Activated CD4-positive, alpha-beta T cell treated with anti-CD3 and anti-CD28 coated beads, Interleukin-10, Interleukin-2, amounts not matched to agents 100 ng/mL and 50 ng/mL, durations not matched to agents 16 hours and 8 hours (primary cell): ENCODE data around the gene HCN1.
"Not testable (repeated sequence)": the region's sequence is repeated elsewhere in the genome, so short reads cannot be mapped to it uniquely, and the experiment has no call there.

Source experiments
- DNase-seq: peaks from one replicate; pipeline ENCODE4 v3.0.0-alpha.2; 2020

HCN1 gene

GRCh38 chr5:45609661-45610060 lies 86.5 kb downstream of the HCN1 start:
- no peak for DNase-seq

- DNase-seq = no peak
These were observed 92.1 kb downstream of the HCN1 start for GRCh38 chr5:45604092-45604491.

- no peak for DNase-seq
These were observed 94.8 kb downstream of the HCN1 start for GRCh38 chr5:45601424-45601823.

- DNase-seq = no peak
These were observed 99.9 kb downstream of the HCN1 start for GRCh38 chr5:45596320-45596719.

- not testable (repeated sequence) for DNase-seq
These were observed 110.2 kb downstream of the HCN1 start for GRCh38 chr5:45586001-45586400.

GRCh38 chr5:45578270-45578669 lies 117.9 kb downstream of the HCN1 start:
- no peak for DNase-seq

- no peak for DNase-seq
These were observed 127.4 kb downstream of the HCN1 start for GRCh38 chr5:45568813-45569212.

DNA sequence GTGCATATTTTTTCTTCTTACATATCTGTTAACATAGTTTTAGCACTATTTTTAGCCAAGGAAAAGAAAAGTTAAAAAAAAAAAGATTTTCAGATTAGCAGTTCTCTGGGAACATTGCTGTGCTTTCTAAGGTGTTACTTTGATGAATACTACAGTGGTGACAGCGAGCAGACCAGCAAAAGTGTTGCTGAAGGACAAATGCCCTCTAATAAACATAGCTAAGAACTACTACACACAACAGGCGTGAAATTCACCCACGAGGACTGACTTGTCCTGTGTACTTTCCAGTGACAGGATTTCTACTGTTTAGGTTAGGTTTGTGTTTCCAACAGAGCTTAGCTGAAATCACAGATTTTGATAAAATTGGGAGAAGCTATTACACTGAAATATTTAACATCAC lies 153.8 kb downstream of the HCN1 start:
- no peak for DNase-seq

DNA sequence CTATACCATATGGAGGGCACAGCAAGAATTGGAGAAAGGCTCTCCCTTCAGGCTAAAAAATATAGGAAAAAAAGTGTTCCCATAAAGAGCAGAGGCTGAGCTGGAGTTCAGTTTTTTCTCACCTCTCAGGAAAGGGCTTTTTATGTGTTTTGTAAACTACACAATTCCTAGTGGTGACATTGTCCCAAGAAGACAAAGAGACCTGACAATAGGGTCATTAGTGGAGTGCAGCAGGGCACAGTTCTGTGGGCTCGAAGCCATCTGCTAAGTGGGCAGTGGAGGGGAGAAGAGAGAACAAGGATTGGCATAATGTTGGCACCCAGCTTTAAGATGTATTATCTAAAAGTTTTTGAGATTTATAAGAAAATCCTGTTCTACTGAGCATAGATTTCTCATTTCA lies 162.5 kb downstream of the HCN1 start:
- DNase-seq = no peak

- DNase-seq = no peak
These were observed 163.2 kb downstream of the HCN1 start for GRCh38 chr5:45532826-45533624.

DNA sequence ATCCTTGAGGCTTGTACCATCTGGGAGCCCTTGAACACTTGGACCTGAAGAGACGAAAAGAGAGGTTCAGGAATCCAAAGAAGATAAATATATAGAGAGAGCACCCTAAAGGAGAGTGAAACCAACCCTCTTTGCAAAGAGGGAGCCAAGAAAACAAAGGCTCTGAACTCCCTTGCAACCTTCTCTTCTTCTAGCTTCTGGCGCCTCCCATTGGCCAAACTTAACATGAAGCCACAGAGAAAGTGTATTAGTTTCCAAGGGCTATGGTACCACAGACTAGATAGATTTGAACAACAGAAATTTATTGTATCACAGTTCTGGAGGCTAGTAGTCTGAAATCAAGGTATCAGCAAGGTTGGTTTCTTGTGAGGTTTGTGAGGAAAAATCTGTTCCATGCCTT lies 175.1 kb downstream of the HCN1 start:
- DNase-seq = no peak

DNA sequence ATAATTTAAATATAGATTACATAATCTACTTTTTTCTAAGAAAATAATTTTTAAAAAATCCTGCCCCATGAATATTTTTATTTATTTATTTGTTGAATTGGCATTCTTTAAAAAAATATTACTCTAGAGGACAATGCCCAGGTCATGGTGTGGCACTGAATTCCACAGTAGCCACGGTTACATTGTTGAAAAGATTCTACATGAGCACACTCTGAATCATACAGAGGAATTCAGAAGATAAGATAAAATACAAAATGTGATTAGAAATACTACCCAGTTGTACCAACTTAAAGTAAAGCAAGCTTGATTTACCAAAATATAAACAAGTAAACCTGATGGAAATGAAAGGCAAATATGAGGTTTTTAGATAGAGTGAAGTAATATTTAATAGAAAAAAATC lies 183.7 kb downstream of the HCN1 start:
- no peak for DNase-seq

- DNase-seq = no peak
These were observed 186.8 kb downstream of the HCN1 start for GRCh38 chr5:45509371-45509770.

DNA sequence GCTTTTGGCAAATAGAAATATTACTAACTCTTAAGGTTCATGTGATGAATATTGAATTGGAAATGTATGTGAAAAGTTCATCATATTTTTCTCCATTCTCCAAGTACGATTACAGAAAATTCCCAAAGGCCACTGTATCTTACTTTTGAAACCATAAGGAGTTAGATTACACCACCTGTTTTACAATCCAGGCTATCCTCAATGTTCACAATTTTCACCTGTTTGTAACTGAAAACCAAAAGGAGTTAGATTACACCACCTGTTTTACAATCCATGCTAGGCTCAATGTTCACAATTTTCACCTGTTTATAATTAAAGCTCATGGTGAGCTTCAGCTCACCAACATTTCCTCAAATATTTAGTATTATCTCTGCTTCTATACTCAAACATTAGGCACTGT lies 188.0 kb downstream of the HCN1 start:
- no peak for DNase-seq

DNA sequence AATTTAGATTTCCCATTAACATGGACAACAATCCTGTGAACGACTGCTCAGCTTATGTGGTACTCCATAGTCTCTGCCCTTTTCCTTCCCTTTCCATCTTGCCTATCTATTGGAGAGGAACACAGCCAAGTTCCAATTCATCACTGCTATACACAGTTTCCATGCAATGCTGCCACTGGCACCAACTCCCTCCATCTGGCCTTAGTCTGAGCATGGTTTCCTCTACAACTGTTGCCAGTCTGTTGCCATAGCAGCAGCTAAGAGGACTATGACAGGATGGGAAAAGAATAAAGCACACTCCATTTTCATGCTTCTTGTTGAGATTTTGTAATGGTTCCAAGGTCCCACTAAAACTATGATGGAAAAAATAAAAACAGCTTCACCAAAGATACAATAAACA lies 189.0 kb downstream of the HCN1 start:
- DNase-seq = no peak

DNA sequence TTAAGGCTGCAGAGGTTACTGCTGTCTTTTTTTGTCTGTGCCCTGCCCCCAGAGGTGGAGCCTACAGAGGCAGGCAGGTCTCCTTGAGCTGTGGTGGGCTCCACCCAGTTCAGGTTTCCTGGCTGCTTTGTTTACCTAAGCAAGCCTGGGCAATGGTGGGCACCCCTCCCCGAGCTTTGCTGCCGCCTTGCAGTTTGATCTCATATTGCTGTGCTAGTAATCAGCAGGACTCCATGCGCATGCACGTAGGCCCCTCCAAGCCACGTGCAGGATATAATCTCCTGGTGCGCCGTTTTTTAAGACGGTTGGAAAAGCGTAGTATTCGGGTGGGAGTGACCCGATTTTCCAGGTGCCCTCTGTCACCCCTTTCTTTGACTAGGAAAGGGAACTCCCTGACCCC lies 197.2 kb downstream of the HCN1 start:
- not testable (repeated sequence) for DNase-seq

DNA sequence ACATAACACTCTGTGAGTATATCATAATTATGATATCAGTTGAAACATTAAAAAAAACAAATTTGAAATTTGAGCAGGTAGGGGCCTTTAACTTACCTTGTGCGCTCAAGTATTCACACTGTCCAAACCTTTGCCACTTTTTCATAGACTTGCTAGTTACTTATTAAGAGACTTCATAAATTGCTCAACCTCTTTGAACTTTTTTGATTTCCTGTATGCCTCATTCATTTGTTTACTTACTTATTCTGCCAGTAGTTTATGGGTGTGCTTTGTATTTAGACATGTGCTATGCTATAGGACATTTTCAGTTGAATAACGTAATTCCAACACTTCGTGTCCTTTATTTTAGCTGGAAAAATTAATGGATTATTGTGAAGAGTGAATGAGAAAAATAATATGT lies 204.8 kb downstream of the HCN1 start:
- DNase-seq = no peak

DNA sequence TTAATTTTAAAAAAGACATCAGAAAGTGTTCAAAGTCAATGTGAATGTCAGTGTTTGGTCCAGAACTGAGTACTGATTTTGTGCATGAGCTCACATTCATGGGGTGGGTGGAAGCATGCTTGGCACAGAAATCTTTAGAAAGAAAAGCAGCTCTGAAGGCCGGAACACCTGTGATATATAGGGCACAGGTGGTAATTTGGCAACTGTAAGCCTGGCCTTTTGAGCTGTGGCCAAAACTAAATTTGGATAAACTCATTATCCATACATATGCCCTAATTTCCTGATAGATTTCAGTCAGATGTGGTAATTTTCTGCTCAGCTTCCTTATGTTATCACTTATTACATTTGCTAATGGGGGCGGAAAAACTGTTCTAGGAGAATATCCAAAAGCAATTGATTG lies 211.4 kb downstream of the HCN1 start:
- no peak for DNase-seq

DNA sequence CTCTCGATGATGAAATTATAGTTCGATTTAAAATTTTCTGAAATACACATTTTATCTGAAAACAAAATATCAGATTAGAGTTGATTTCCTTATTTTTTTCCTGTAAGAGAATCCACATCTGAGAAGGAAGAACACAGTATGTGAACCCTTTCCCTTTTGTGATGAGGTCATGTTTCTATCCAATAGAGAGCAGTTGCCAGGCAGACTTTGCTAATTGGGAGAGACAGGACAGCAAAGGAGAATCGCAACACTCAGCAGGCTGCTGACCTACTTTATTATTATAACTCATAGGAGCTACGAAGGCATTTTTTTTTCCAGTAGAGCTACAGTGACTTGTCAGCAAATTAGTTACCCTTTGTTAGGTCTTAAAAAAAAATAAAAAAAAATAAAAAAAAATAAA lies 242.1 kb downstream of the HCN1 start:
- no peak for DNase-seq

DNA sequence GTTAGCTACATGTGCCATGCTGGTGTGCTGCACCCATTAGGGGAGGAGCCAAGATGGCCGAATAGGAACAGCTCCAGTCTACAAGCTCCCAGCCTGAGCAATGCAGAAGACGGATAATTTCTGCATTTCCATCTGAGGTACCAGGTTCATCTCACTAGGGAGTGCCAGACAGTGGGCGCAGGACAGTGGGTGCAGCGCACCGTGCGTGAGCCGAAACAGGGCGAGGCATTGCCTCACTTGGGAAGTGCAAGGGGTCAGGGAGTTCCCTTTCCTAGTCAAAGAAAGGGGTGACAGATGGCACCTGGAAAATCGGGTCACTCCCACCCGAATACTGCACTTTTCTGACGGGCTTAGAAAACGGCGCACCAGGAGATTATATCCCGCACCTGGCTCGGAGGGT lies 251.3 kb downstream of the HCN1 start:
- DNase-seq = not testable (repeated sequence)

GRCh38 chr5:45440466-45440865 lies 255.7 kb downstream of the HCN1 start:
- DNase-seq = no peak

DNA sequence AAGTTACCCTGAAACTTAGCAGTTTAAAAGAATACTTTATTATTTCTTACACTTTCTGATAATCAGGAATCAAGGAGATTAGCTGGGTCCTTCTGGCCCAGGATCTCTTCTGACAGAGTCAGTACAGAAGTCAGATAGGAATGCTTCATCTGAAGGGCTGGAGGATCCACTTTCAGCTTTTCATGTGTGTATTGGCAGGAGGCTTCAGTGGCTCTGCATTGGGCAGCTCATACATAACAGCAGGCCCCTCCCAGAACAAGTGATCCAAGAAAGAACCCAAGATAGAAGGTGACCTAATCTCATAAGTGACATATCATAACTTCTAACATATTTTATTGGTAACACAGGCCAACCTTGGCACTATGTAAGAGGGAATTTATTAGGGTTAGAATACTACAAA lies 258.4 kb downstream of the HCN1 start:
- DNase-seq = no peak

GRCh38 chr5:45417285-45417998 lies 278.7 kb downstream of the HCN1 start:
- DNase-seq = no peak
